Activated CD8-positive, alpha-beta memory T cell treated with anti-CD3 and anti-CD28 coated beads, Interleukin-2, amount 50 U/mL, for 1 hour (primary cell): Measurements from ENCODE around the gene ESRRG.

Experiments
- DNase-seq: peaks from one replicate; pipeline ENCODE4 v3.0.0-alpha.2; 2020; ENCODE audit errors: extremely low read depth

Gene ESRRG

GRCh38 chr1:216627252-216627651 lies 96.0 kb downstream of the ESRRG start:
- no peak for DNase-seq

GRCh38 chr1:216626394-216627067 lies 96.7 kb downstream of the ESRRG start:
- no peak for DNase-seq

GRCh38 chr1:216621536-216621935 lies 101.7 kb downstream of the ESRRG start:
- DNase-seq = no peak

- DNase-seq = no peak
Observed at GRCh38 chr1:216617081-216617875, 106.0 kb downstream of the ESRRG start.

GRCh38 chr1:216616425-216616824 lies 106.8 kb downstream of the ESRRG start:
- no peak for DNase-seq

- DNase-seq = no peak
Observed at GRCh38 chr1:216614011-216614934, 109.0 kb downstream of the ESRRG start.

- DNase-seq = no peak
Observed at GRCh38 chr1:216612291-216612690, 110.9 kb downstream of the ESRRG start.

- no peak for DNase-seq
Observed at GRCh38 chr1:216607067-216607697, 116.0 kb downstream of the ESRRG start.

GRCh38 chr1:216606047-216606637 lies 117.1 kb downstream of the ESRRG start:
- no peak for DNase-seq

GRCh38 chr1:216604771-216605170 lies 118.5 kb downstream of the ESRRG start:
- DNase-seq = no peak

GRCh38 chr1:216600730-216601609 lies 122.3 kb downstream of the ESRRG start:
- no peak for DNase-seq

- DNase-seq = no peak
Observed at GRCh38 chr1:216599851-216600250, 123.4 kb downstream of the ESRRG start.

GRCh38 chr1:216598448-216598847 lies 124.8 kb downstream of the ESRRG start:
- DNase-seq = no peak

GRCh38 chr1:216596281-216596862 lies 126.9 kb downstream of the ESRRG start:
- DNase-seq = no peak

- DNase-seq = no peak
Observed at GRCh38 chr1:216587715-216588114, 135.5 kb downstream of the ESRRG start.

GRCh38 chr1:216582151-216582550 lies 141.1 kb downstream of the ESRRG start:
- no peak for DNase-seq

GRCh38 chr1:216580538-216581057 lies 142.6 kb downstream of the ESRRG start:
- DNase-seq = no peak

GRCh38 chr1:216576234-216576937 lies 146.8 kb downstream of the ESRRG start:
- no peak for DNase-seq

- DNase-seq = no peak
Observed at GRCh38 chr1:216566641-216567205, 156.5 kb downstream of the ESRRG start.
